ENCODE results near the gene SLC4A8. TPM values are rescaled to one million over a fixed set of nuclear protein-coding genes. Genes with fewer than 3 reads are reported as not detected.

SLC4A8 gene
- polyA plus RNA-seq, 3 donors: 0.11 to 1.0 (median 0.31) TPM

DNA sequence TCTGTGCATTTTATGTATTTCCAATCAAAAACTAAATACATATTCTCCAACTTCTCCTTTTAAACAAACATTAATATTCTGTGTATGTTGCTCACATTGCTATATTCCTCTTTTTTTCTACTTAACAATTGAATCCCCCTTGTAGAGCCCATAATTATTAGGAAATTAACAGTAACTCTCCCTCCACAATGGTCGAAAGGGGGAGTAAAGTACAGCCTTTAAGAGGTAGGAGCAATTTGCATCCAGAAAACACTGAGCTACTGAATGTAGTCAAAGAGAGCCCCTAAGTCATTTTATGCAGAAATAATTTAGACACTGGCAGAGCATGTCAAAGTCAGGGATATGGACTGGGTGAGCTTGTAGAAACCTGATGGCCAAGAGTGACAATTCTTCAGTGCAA, 109.2 kb downstream of the SLC4A8 start:
- no peak overlapping the region for H3K27ac ChIP-seq (ENCODE audit: low read depth, low read length)
- 7 to 24% (median 22%) methylated on average over 1 of the region's 1 CpG for WGBS, 3 donors

DNA sequence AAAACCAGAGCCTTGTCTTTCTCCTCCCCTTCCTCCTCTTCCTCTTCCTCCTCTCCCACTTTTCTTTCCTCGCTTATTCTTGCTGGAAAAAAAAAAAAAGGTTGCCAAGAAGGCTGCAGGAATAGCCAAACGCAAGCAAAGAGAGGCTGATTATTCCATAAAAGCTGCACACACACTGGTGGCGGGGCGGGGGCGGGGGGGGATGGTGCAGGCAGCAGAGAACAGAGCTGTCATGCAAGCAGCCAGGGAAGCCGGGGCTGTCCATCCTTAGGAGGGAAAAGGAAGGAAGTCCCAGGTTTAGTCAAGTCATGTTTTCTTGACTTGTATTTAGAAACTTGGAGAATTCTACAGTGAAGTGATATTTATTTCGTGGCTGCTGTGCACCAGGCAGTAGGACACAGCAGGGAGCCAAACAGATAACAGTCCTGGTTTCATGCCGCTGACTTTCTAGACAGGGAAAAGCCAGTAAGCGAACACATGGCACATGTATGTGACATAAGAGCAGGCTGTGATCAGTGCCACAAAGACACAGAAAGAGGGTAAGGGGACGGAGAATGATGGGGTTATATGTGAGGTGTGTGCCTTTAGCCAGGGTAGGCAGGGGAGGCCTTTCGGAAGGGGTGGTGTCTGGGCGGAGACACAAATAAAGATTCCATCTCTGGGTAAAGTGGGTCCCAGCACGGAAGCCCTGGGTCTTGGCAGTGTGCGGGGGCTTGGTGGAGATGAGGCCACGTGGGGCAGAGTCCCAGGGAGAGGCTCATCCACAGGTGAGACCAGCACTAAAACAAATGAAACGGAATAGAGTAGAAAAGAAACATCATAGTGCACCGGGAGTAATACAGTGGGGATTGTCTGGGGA, 109.8 kb downstream of the SLC4A8 start:
- no peak overlapping the region for H3K27ac ChIP-seq (ENCODE audit: low read depth, low read length)
- WGBS, 3 donors: 54 to 72% (median 65%) methylated on average over 16 to 17 of the region's 17 CpGs

DNA sequence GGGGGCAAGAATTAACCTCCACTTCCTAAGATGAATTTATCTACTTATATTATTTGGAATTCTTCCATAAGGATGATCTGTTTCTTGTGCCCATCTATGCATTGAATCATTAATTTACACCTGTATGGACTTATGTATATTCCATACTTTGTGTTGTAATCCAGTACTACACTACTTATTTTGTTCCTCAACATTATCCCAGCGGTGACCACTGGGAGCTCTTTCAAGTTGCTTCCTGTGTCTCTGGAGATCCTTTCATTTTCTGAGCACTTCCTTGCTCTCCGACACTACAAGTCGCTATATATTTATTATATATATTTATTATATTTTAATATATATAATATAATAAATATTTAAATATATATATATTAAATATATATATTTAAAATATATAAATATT, 111.5 kb downstream of the SLC4A8 start:
- no peak overlapping the region for H3K27ac ChIP-seq (ENCODE audit: low read depth, low read length)
- WGBS, 3 donors: 64 to 87% (median 76%) methylated on average over 3 of the region's 3 CpGs

DNA sequence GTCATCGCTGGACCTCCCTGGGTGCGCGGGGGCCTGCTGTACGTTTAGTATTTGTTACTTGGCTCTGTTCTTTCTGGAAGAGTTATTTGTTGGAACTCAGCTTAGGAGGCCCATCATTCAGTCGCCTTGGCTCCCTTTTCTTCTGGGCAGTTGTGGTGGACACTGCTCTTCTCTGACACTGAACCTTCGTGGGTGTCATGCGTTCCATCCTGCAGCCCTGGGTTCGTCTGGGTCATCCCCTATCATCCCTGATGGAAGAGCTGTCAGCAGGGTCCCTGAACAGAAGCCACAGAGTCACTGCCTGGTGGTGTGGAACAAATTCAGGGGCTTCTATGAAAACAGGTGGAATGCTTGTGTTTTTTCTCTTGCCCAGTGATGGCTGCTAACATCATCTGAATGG, 113.5 kb downstream of the SLC4A8 start:
- WGBS, 3 donors: 79 to 89% (median 82%) methylated on average over 8 of the region's 8 CpGs
- H3K27ac ChIP-seq (ENCODE audit: low read depth, low read length): no peak overlapping the region

DNA sequence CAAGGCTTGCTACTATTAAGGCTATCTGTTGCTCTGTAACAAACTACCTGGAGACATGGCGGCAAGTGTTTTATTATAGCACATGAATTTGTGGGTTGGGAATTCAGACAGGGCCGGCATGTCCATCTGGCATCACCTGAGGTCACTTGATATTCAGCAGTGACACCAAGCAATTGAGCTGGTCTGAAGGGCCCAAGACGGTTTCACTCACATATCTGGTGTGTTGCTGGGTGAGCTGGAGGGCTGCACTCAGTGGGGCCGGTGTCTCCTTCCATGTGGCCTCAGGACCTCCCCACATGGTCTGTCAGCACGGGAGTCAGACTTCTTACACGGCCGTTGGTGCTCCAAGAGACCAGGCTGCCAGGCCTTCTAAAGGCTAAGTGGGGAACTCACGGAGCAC, 114.0 kb downstream of the SLC4A8 start:
- WGBS, 3 donors: 82 to 85% (median 83%) methylated on average over 8 of the region's 8 CpGs
- H3K27ac ChIP-seq (ENCODE audit: low read depth, low read length): no peak overlapping the region

- 87 to 88% (median 87%) methylated on average over 4 of the region's 4 CpGs for WGBS, 3 donors
- H3K27ac ChIP-seq (ENCODE audit: low read depth, low read length): no peak overlapping the region
Measured at GRCh38 chr12:51540996-51541395, 116.4 kb downstream of the SLC4A8 start.

DNA sequence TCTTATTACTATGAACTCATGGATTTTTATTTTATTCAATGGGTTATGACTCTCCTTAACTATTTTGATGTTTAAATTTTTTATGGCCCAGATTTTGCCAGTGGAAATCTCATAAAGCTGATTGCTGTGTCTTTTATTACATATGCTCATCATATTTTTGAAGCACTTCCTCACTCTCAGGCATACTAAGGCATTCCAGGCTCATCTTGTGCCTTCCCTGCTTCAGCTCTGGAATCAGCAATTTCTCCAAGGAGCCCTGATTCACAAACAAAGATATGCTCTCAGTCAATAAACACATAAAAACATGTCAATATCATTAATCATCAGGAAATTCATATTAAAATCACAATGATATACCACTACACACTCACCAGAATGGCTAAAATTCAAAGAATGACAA, 121.5 kb downstream of the SLC4A8 start:
- H3K27ac ChIP-seq (ENCODE audit: low read depth, low read length): no peak overlapping the region

DNA sequence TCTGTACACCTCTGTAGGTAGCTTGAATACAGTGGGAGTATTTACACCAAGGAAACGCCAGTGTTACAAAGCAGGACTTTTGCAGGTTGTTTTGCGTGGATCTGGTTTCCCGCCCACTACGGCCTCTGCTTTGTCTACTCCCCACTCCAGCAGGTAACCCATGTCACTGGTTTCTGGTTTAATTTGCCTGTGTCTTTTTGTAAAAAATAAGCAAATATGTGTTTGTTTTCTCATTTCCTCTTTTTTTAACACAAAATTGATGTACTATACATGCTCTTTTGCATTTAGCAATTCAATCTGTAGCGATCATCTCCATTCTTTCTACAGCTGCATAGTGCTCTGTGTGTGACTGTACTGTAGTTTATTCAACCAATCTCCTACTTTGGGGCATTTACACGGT, 123.0 kb downstream of the SLC4A8 start:
- no peak overlapping the region for H3K27ac ChIP-seq (ENCODE audit: low read depth, low read length)
- WGBS, 3 donors: 84 to 86% (median 85%) methylated on average over 6 of the region's 6 CpGs

GRCh38 chr12:51548241-51548640, 123.6 kb downstream of the SLC4A8 start:
- no peak overlapping the region for H3K27ac ChIP-seq (ENCODE audit: low read depth, low read length)
- 50 to 64% (median 61%) methylated on average over 2 of the region's 2 CpGs for WGBS, 3 donors

DNA sequence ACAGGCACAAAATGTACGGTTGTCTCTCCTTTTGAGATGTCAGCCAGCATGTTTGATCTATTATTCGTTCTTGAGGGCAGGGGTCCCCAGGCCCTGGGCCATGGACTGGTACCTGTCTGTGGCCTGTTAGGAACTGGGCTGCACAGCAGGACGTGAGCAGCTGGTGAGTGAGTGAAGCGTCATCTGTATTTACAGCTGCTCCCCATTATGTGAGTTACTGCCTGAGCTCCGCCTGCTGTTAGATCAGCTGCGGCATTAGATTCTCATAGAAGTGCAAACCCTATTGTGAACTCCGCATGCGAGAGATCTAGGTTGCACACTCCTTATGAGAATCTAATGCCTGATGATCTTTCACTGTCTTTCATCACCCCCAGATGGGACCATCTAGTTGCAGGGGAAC, 125.0 kb downstream of the SLC4A8 start:
- WGBS, 3 donors: 81 to 89% (median 87%) methylated on average over 8 of the region's 8 CpGs

More for the DNA sequence above, 125.0 kb downstream of the SLC4A8 start:
- no peak overlapping the region for H3K27ac ChIP-seq (ENCODE audit: low read depth, low read length)

Other genes starting within 250 kb of the SLC4A8 start
- 1 to 10 TPM; 3.1 to 7.9 (median 6.9) TPM for gene POU6F1, start 206.8 kb upstream of the SLC4A8 start, polyA plus RNA-seq
- 100 to 1,000 TPM; 145 to 329 (median 266) TPM for gene DAZAP2, start 186.0 kb upstream of the SLC4A8 start, polyA plus RNA-seq
- 10 to 100 TPM in 1 of 3 donors, 1 to 10 TPM in 2; 5.7 to 12.9 (median 9.4) TPM for gene SMAGP, start 154.4 kb upstream of the SLC4A8 start, polyA plus RNA-seq
- gene BIN2, start 100.7 kb upstream of the SLC4A8 start, polyA plus RNA-seq: 1 to 10 TPM; 1.5 to 8.8 (median 8.4) TPM
- gene CELA1, start 78.2 kb upstream of the SLC4A8 start, polyA plus RNA-seq: not detected
- 1 to 10 TPM; 1.7 to 4.5 (median 3.0) TPM for gene GALNT6, start 33.4 kb upstream of the SLC4A8 start, polyA plus RNA-seq
- gene SCN8A, start 166.4 kb downstream of the SLC4A8 start, polyA plus RNA-seq: under 1 TPM; 0.11 to 0.49 (median 0.12) TPM

All from adipose tissue (tissue), 3 donors.